GM10248 (cell line): Measurements from ENCODE around the gene RBM19.

Experiments used
- CTCF ChIA-PET: fragments of 300-600 bp; sonication (Branson Sonifier 250); formaldehyde crosslinking; extraction: SDS; loops from one replicate; lab custom pipeline; 2021; ENCODE audit warnings: antibody characterized with exemption; lab: Yijun Ruan, JAX
- POLR2A ChIA-PET: fragments of 350-650 bp; sonication (Branson Sonifier 250); formaldehyde crosslinking; extraction: SDS; loops from one replicate; lab custom pipeline; 2020; ENCODE audit warnings: antibody characterized with exemption; lab: Yijun Ruan, JAX
- DNase-seq: peaks from one replicate; pipeline ENCODE4 v3.0.0; 2012; ENCODE audit errors: extremely low spot score
- TF ChIP-seq, protein P1 (sequence below): IDR thresholded peaks from 2 replicates; pipeline ENCODE4 v1.5.1; 2012; ENCODE audit warnings: mild to moderate bottlenecking, low read depth; ENCODE audit errors: extremely low read depth, missing control alignments, control extremely low read depth

RBM19 gene

DNA sequence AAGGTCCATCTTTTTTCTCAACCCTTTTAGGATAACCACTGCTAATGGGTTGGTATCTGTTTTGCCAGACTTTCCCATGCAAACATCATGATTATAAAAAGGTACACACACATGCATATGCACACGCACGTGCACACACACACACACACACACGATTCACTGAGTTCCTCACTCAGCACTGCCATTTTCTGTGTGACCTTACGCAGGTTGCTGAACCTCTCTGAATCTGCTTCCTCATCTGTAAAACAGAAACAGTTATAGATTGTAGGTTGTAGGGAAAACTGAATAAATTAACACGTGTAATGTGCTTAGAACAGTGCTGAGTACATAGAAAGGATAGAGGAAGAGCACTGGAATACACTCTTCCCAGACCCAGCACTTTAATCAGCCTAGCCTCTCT, 182.3 kb downstream of the RBM19 start:
- TF ChIP-seq, protein P1, sequence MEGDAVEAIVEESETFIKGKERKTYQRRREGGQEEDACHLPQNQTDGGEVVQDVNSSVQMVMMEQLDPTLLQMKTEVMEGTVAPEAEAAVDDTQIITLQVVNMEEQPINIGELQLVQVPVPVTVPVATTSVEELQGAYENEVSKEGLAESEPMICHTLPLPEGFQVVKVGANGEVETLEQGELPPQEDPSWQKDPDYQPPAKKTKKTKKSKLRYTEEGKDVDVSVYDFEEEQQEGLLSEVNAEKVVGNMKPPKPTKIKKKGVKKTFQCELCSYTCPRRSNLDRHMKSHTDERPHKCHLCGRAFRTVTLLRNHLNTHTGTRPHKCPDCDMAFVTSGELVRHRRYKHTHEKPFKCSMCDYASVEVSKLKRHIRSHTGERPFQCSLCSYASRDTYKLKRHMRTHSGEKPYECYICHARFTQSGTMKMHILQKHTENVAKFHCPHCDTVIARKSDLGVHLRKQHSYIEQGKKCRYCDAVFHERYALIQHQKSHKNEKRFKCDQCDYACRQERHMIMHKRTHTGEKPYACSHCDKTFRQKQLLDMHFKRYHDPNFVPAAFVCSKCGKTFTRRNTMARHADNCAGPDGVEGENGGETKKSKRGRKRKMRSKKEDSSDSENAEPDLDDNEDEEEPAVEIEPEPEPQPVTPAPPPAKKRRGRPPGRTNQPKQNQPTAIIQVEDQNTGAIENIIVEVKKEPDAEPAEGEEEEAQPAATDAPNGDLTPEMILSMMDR, result no peak
- ChIA-PET POLR2A (no interaction called here), CTCF (no interaction called here)
- DNase-seq, result no peak

DNA sequence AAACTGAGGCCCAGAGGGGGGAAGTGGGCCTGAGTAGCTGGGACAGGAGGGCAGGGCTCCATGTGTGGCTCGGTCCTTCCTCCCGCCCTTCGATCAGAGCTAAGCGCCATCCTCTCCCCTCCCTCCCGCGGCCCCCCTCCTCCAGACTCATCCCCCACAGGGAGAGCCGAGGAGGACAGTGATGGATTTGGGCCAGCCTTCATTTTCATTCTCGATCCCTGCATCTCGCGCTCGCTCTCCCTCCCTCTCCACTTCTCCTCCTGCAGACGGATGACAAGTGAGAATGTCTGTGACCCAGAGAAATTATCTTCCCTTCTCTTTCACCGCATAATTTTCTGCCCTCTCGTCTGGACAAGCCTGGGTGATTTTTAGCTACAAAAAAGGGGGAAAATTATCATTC, 183.3 kb downstream of the RBM19 start:
- POLR2A ChIA-PET, result no interaction called here
- CTCF ChIA-PET, result no interaction called here
- DNase-seq, result no peak
- TF ChIP-seq, protein P1, result no peak

DNA sequence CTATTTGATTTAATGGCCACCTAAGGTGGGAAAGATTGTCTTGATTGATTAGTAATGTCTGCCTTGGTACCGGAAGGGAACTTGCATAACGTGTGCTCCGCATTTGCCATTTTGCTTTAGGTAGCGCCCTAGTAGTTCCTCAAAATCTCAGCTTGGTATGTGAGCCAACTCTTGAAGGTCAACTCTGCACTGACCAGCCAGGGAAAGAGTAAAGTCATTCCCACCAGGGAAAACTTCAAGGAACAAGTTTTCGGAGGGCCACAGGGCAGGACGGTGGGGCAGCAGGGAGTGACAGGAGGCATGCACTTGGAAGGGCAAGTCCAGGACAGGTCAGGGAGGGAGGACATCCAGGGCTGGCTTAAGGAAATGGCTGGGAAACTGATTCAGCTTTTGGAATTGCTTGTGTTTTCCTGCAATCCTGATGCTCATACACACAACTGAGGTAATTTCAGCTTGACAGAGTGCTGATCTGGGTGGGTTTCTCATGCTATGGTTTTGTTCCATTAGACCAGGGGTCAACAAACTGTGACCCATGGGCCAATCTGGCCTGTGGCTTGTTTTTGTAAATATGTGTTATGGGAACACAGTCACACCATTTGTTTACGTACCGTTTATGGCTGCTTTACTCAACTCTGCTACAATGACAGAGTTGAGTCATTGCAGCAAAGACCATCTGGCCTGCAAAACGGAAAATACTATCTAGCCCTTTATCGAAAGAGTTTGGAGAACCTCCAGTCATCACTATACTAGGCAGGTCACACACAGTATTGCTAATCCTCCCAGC, 184.5 kb downstream of the RBM19 start:
- no peak for DNase-seq
- POLR2A ChIA-PET, result no interaction called here
- CTCF ChIA-PET, result no interaction called here
- TF ChIP-seq, protein P1, result no peak

DNA sequence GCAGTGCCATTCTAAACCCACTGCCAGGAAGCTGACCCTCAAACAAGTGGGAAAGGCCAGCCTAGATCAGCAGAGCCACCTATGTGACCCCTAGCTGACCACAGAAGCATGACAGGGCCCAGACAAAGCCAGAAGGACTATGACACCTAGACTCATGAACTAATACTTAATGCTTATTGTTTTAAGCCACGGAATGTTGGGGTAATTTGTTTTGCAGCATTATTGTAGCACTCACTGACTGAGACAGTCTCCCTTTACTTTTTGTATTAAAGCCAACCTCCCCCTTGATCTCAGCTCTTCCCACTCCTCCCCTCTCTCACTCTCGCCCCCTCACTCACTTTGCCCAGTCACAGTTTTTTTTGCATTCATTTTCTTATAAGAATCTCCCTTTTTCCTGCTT, 186.4 kb downstream of the RBM19 start:
- ChIA-PET CTCF (no interaction called here), POLR2A (no interaction called here)
- DNase-seq, result no peak
- TF ChIP-seq, protein P1, result no peak

DNA sequence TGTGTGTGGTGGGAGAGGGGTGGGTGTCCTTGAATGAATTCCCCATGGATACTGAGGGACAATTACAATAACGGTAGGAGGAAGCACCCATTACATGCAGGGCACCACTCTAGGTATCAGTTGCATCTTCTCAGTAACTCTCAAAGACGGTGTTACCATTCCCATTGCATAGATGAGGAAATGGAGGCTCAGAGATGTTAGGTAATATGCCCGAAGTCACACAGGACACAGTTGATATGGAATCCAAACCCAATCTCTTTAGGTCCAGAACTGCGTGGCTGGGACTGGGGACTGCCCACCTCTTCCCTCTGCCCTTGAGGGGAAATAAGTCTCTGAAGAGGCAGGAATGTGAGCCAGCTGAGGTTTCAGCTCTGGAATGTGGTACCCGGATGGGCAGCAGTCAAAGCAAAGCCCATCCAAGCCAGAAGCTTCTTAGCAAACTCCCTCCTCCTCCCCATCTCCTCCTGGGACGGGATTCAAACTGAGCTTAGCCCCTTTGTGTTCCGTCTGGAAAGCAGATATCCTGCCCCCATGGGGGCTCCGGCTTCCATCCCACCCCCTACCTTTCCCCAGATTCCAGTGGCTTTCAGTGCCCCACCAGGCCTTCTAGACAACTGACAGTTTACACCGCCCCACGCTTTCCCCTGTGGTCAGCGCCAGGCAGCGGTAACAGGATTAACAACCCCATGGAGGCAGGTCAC, 187.5 kb downstream of the RBM19 start:
- no peak for DNase-seq
- POLR2A ChIA-PET, result no interaction called here
- CTCF ChIA-PET, result no interaction called here
- TF ChIP-seq, protein P1, result no peak

DNA sequence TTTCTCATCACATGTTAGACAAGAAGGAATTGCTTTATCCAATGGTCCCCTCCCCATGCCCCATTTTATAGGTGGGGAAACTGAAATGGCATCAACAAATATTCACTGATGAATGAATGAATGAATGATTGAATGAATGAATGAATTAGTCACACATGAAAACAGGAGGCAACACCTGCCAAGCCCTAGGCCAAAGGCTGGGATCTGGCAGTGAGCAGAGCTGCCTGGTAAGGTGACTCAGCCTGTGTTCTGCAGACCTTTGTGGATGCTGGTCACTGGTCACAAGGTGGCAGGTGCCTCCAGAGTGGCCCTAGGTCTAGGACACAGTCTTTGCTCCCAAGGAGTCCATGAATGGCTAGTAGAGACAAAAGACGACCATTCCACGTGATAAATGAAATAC, 188.4 kb downstream of the RBM19 start:
- ChIA-PET CTCF (no interaction called here), POLR2A (no interaction called here)
- TF ChIP-seq, protein P1, result no peak
- no peak for DNase-seq
